Neuronal stem cell (in vitro differentiated cells): ENCODE measurements around the gene MMP13. TPM values are rescaled to one million over a fixed set of nuclear protein-coding genes. Genes with fewer than 3 reads are reported as not detected.
"Not testable (repeated sequence)": the region's sequence is repeated elsewhere in the genome, so short reads cannot be mapped to it uniquely, and the experiment has no call there.

Experiments used
- DNase-seq: peaks from one replicate; pipeline ENCODE4 v3.0.0-alpha.2; 2013; ENCODE audit warnings: low spot score
- H2AFZ ChIP-seq: one replicate; pipeline ENCODE4 v1.6.1; 2013; ENCODE audit warnings: mild to moderate bottlenecking, low read length, inconsistent platforms
- H2AK5ac ChIP-seq: 2 replicates; pipeline ENCODE4 v1.6.1; 2013; ENCODE audit warnings: low read depth, mild to moderate bottlenecking, inconsistent platforms, low read length, moderate library complexity, mixed read lengths
- H2BK120ac ChIP-seq: 2 replicates; pipeline ENCODE4 v1.6.1; 2013; ENCODE audit warnings: low read depth, mild to moderate bottlenecking, inconsistent platforms, low read length, moderate library complexity, mixed read lengths
- H2BK12ac ChIP-seq: one replicate; pipeline ENCODE4 v1.6.1; 2013; ENCODE audit warnings: low read length, inconsistent platforms
- H2BK15ac ChIP-seq: 2 replicates; pipeline ENCODE4 v1.6.1; 2013; ENCODE audit warnings: mild to moderate bottlenecking, low read length, inconsistent platforms, mixed read lengths
- H2BK5ac ChIP-seq: one replicate; pipeline ENCODE4 v1.6.1; 2013; ENCODE audit warnings: inconsistent platforms, mild to moderate bottlenecking, low read length, moderate library complexity
- H3K14ac ChIP-seq: one replicate; pipeline ENCODE4 v1.6.1; 2013; ENCODE audit warnings: low read length, inconsistent platforms
- H3K18ac ChIP-seq: 2 replicates; pipeline ENCODE4 v1.6.1; 2013; ENCODE audit warnings: low read length, inconsistent platforms
- H3K23ac ChIP-seq: 2 replicates; pipeline ENCODE4 v1.6.1; 2013; ENCODE audit warnings: low read depth, mild to moderate bottlenecking, mixed read lengths, low read length, inconsistent platforms; ENCODE audit not compliant: poor library complexity
- H3K27ac ChIP-seq: replicated peaks from 3 replicates; pipeline ENCODE4 v1.5.1; 2013; ENCODE audit warnings: low read length, inconsistent platforms
- H3K27me3 ChIP-seq, 3 experiments: 2 replicates each; pipeline ENCODE4 v1.6.1; 2013; ENCODE audit warnings: low read length in 3 of 3, mild to moderate bottlenecking in 2 of 3, inconsistent platforms in 1 of 3, low read depth in 1 of 3, mixed read lengths in 1 of 3, moderate library complexity in 1 of 3; ENCODE audit not compliant: control insufficient read depth in 3 of 3, insufficient read depth in 3 of 3
- H3K36me3 ChIP-seq, 2 donors: replicated peaks in 1 of 2; 2 replicates each; pipeline ENCODE4 v1.6.1; 2013; ENCODE audit warnings: low read length in 2 of 2; ENCODE audit not compliant: control insufficient read depth in 2 of 2, insufficient read depth in 2 of 2
- H3K4ac ChIP-seq: 2 replicates; pipeline ENCODE4 v1.6.1; 2013; ENCODE audit warnings: inconsistent platforms, mild to moderate bottlenecking, low read length, moderate library complexity
- H3K4me1 ChIP-seq, 2 donors: 1 replicate in 1 of 2; 2 replicates in 1 of 2; pipeline ENCODE4 v1.6.1; 2013; ENCODE audit warnings: low read length in 2 of 2, low read depth in 1 of 2; ENCODE audit not compliant: control insufficient read depth in 2 of 2, insufficient read depth in 1 of 2
- H3K4me2 ChIP-seq: one replicate; pipeline ENCODE4 v1.6.1; 2013; ENCODE audit warnings: mild to moderate bottlenecking, low read length, inconsistent platforms; ENCODE audit not compliant: insufficient read depth, poor library complexity, severe bottlenecking
- H3K4me3 ChIP-seq, 2 donors: 2 replicates each; pipeline ENCODE4 v1.5.1; 2013; ENCODE audit warnings: low read length in 2 of 2, mild to moderate bottlenecking in 2 of 2, inconsistent platforms in 1 of 2, moderate library complexity in 1 of 2
- H3K79me1 ChIP-seq: one replicate; pipeline ENCODE4 v1.6.1; 2013; ENCODE audit warnings: low read depth, mild to moderate bottlenecking, inconsistent platforms, low read length, moderate library complexity
- H3K9ac ChIP-seq: one replicate; pipeline ENCODE4 v1.6.1; 2013; ENCODE audit warnings: mild to moderate bottlenecking, low read depth, low read length, inconsistent platforms; ENCODE audit not compliant: poor library complexity
- H3K9me3 ChIP-seq, 2 donors: replicated peaks in 1 of 2; 2 replicates each; pipeline versions ENCODE3 to v1.6.1; 2013; ENCODE audit warnings: low read length in 2 of 2, mild to moderate bottlenecking in 2 of 2, inconsistent platforms in 1 of 2, low read depth in 1 of 2, mixed read lengths in 1 of 2, moderate library complexity in 1 of 2; ENCODE audit not compliant: control insufficient read depth in 2 of 2, insufficient read depth in 1 of 2
- H4K8ac ChIP-seq: one replicate; pipeline ENCODE4 v1.6.1; 2013; ENCODE audit warnings: low read depth, mild to moderate bottlenecking, inconsistent platforms, low read length, moderate library complexity
- H4K91ac ChIP-seq: one replicate; pipeline ENCODE4 v1.6.1; 2013; ENCODE audit warnings: low read length, low read depth, mild to moderate bottlenecking, inconsistent platforms; ENCODE audit not compliant: poor library complexity
- WGBS, 2 donors: extraction: QIAGEN DNeasy Blood & Tissue Kit; methylation state at CpG; one replicate each; pipeline ENCODE4 v1.1.7; 2013; ENCODE audit warnings: missing lambda C conversion rate in 2 of 2, mixed read lengths in 1 of 2; ENCODE audit not compliant: insufficient read length in 2 of 2, insufficient replicate concordance in 1 of 2; ENCODE audit errors: extremely low coverage in 2 of 2; 5-methylcytosine and 5-hydroxymethylcytosine counted together
- polyA plus RNA-seq, 2 experiments: library from polyadenylated mRNA; stranded (reverse); fragments of 200-250 nt; gene quantifications; one replicate each; pipeline ENCODE4 v1.2.3, GENCODE V29; 2013

Gene MMP13
- polyA plus RNA-seq (2013, experiment 1 of 2): not detected
- not detected for polyA plus RNA-seq (2013, experiment 2 of 2)

- WGBS, 2 donors: no CpG with 5 or more reads among the region's 6 CpGs
- Histone ChIP-seq H3K4me2 (no peak within 1 kb of the TSS), H3K4me1 (no peaks in the 10 kb centered on the region), H3K9ac (no peak within 1 kb of the TSS), H3K36me3 (no peaks in the 10 kb centered on the region), H4K91ac (no peak within 1 kb of the TSS), H2BK5ac (no peak within 1 kb of the TSS), H3K23ac (no peak within 1 kb of the TSS), H3K4me3 (no peak within 1 kb of the TSS), H2BK12ac (no peak within 1 kb of the TSS), H3K14ac (no peak within 1 kb of the TSS), H2BK120ac (no peak within 1 kb of the TSS), H2BK15ac (no peak within 1 kb of the TSS), H3K18ac (no peak within 1 kb of the TSS), H4K8ac (no peak within 1 kb of the TSS), H3K27me3 (no peaks in the 10 kb centered on the region), H2AFZ (no peak within 1 kb of the TSS), H3K27ac (no peak within 1 kb of the TSS), H3K9me3 (no peaks in the 10 kb centered on the region), H3K79me1 (no peaks in the 10 kb centered on the region), H2AK5ac (no peak within 1 kb of the TSS), H3K4ac (no peak within 1 kb of the TSS)
- DNase-seq: no peak
Observed at GRCh38 chr11:102955624-102956023, at the start of gene MMP13. Gene MMP13, minus strand, starts transcription at chr11:102955732. Its CDS starts 27 bp downstream, at chr11:102955705.

- H2AFZ ChIP-seq, H3K14ac ChIP-seq, H4K8ac ChIP-seq, H3K9me3 ChIP-seq, H3K4me3 ChIP-seq, H2BK120ac ChIP-seq, H3K18ac ChIP-seq, H3K27me3 ChIP-seq, H3K23ac ChIP-seq, H2BK15ac ChIP-seq, H3K4me2 ChIP-seq, H2BK5ac ChIP-seq, DNase-seq, H4K91ac ChIP-seq, H3K79me1 ChIP-seq, H3K36me3 ChIP-seq, H3K4ac ChIP-seq, H3K4me1 ChIP-seq, H3K27ac ChIP-seq, H3K9ac ChIP-seq, H2BK12ac ChIP-seq, H2AK5ac ChIP-seq: not testable (repeated sequence)
- no CpG with 5 or more reads among the region's 5 CpGs for WGBS, 2 donors
Observed at GRCh38 chr11:103004234-103004633, 48.7 kb upstream of the MMP13 start.

DNA sequence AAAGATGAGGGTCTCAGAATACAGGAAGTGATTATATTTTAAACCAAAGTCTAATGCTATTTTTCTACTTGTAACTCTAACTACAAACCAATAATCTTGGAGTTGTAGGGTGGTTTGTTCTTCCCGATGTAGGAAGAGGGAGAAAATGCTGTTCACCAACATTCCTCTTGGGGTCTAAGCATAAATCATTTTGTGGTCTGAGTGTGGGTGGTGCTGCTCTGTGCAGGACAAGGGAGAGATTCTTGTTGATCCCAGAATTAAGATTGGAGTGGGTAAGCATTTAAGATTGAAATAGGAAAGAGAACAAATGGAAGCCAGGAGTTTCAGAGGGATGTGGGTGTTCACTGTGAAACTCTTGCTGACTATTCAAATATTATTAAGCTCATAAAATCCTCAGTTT lies 38.6 kb upstream of the MMP13 start:
- Histone ChIP-seq H3K36me3 (no peaks in the 10 kb centered on the region), H3K9me3 (no peaks in the 10 kb centered on the region), H4K8ac (no peak overlapping the region), H2AK5ac (no peak overlapping the region), H2AFZ (no peak overlapping the region), H3K79me1 (no peaks in the 10 kb centered on the region), H3K4me3 (no peak overlapping the region), H2BK12ac (no peak overlapping the region), H2BK15ac (no peak overlapping the region), H3K18ac (no peak overlapping the region), H3K4me1 (peaks cover 0 to 2% of the 10 kb centered on the region in 2 donors), H2BK120ac (no peak overlapping the region), H4K91ac (no peak overlapping the region), H3K23ac (no peak overlapping the region), H3K4me2 (no peak overlapping the region), H3K4ac (no peak overlapping the region), H3K9ac (no peak overlapping the region), H2BK5ac (no peak overlapping the region), H3K27me3 (no peaks in the 10 kb centered on the region), H3K14ac (no peak overlapping the region), H3K27ac (no peak overlapping the region)
- no CpG with 5 or more reads among the region's 1 CpG for WGBS, 2 donors
- DNase-seq: no peak

- Histone ChIP-seq H3K14ac (no peak overlapping the region), H2BK120ac (no peak overlapping the region), H2AFZ (no peak overlapping the region), H2BK5ac (no peak overlapping the region), H3K9me3 (no peaks in the 10 kb centered on the region), H3K23ac (no peak overlapping the region), H2BK12ac (no peak overlapping the region), H3K79me1 (no peaks in the 10 kb centered on the region), H3K36me3 (no peaks in the 10 kb centered on the region), H3K4ac (no peak overlapping the region), H2AK5ac (no peak overlapping the region), H3K4me1 (peaks cover 0 to 2% of the 10 kb centered on the region in 2 donors), H3K18ac (no peak overlapping the region), H4K91ac (no peak overlapping the region), H3K27ac (no peak overlapping the region), H3K4me3 (no peak overlapping the region), H3K9ac (no peak overlapping the region), H4K8ac (no peak overlapping the region), H3K4me2 (no peak overlapping the region), H3K27me3 (no peaks in the 10 kb centered on the region), H2BK15ac (no peak overlapping the region)
- no peak for DNase-seq
- WGBS, 2 donors: no CpG with 5 or more reads among the region's 3 CpGs
Observed at GRCh38 chr11:102991776-102992175, 36.2 kb upstream of the MMP13 start.
